GM10248 (cell line): Measurements from ENCODE around the gene SH2B3.
"Not testable (repeated sequence)": the region's sequence is repeated elsewhere in the genome, so short reads cannot be mapped to it uniquely, and the experiment has no call there.

Experiments used
- CTCF ChIA-PET: fragments of 300-600 bp; sonication (Branson Sonifier 250); formaldehyde crosslinking; extraction: SDS; loops from one replicate; lab custom pipeline; 2021; ENCODE audit warnings: antibody characterized with exemption; lab: Yijun Ruan, JAX
- POLR2A ChIA-PET: fragments of 350-650 bp; sonication (Branson Sonifier 250); formaldehyde crosslinking; extraction: SDS; loops from one replicate; lab custom pipeline; 2020; ENCODE audit warnings: antibody characterized with exemption; lab: Yijun Ruan, JAX
- DNase-seq: peaks from one replicate; pipeline ENCODE4 v3.0.0; 2012; ENCODE audit errors: extremely low spot score
- CTCF ChIP-seq: IDR thresholded peaks from 2 replicates; pipeline ENCODE4 v1.5.1; 2012; ENCODE audit warnings: mild to moderate bottlenecking, low read depth; ENCODE audit errors: extremely low read depth, missing control alignments, control extremely low read depth

Gene SH2B3

DNA sequence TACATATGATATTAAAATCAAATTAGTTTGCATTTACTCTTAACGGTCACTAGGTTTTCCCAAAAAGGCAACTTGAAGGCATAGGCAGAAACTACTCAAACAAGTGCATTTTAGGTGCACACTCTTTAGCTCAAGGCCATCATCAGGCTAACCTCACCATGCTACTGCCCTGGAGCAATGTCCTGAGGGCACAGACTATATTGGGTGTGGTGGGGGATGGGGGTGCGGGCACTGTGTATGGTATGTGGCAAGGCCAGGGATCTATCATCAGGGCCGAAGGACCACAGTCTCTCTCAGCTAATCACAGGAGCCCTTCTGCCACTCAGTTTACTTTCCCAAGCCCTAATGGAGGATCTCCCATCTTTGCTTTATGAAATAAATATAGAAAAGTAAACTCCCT lies 51.9 kb downstream of the SH2B3 start:
- TF ChIP-seq CTCF = no peak
- no peak for DNase-seq
- POLR2A ChIA-PET = no interaction called here
- CTCF ChIA-PET = interaction anchor here (2.9 to 44.4 kb wide), 2 partner anchors 12 to 53 kb away, joined by 13 to 1216 read pairs; partner anchors contain the start of gene SH2B3

GRCh38 chr12:111458546-111459172 lies 52.9 kb downstream of the SH2B3 start:
- CTCF ChIA-PET = interaction anchor here (1.0 to 44.4 kb wide), 6 partner anchors 8 to 54 kb away, joined by 3 to 1216 read pairs (median 5); partner anchors contain the start of gene SH2B3
- no peak for DNase-seq
- no peak for TF ChIP-seq CTCF
- POLR2A ChIA-PET = interaction anchor here (0.9 kb wide), 1 partner anchor 8 kb away, joined by 3 read pairs; no protein-coding TSS in a partner anchor

DNA sequence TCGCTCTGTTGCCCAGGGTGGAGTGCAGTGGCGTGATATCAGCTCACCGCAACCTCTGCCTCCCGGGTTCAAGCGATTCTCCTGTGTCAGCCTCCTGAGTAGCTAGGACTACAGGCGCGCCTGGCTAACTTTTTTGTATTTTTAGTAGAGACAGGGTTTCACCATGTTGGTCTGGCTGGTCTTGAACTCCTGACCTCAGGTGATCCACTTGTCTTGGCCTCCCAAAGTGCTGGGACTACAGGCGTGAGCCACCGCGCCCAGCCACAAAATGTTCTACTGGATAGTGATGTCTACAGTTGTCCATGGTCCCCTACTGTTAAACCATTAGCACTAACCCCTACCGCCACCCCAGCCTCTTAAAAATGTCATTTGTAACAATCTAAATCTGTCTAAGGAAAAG lies 54.4 kb downstream of the SH2B3 start:
- ChIA-PET CTCF (interaction anchor here (1.6 to 44.4 kb wide), 4 partner anchors 10 to 56 kb away, joined by 5 to 1216 read pairs (median 36); partner anchors contain the start of gene SH2B3), POLR2A (interaction anchor here (0.6 kb wide), 1 partner anchor 34 kb away, joined by 3 read pairs; no protein-coding TSS in a partner anchor)
- DNase-seq = not testable (repeated sequence)

GRCh38 chr12:111462210-111462769 lies 56.6 kb downstream of the SH2B3 start:
- CTCF ChIA-PET = interaction anchor here (6.6 to 44.4 kb wide), 2 partner anchors 12 to 58 kb away, joined by 67 to 1216 read pairs; partner anchors contain the start of gene SH2B3
- TF ChIP-seq CTCF = no peak
- POLR2A ChIA-PET = no interaction called here
- DNase-seq = no peak

DNA sequence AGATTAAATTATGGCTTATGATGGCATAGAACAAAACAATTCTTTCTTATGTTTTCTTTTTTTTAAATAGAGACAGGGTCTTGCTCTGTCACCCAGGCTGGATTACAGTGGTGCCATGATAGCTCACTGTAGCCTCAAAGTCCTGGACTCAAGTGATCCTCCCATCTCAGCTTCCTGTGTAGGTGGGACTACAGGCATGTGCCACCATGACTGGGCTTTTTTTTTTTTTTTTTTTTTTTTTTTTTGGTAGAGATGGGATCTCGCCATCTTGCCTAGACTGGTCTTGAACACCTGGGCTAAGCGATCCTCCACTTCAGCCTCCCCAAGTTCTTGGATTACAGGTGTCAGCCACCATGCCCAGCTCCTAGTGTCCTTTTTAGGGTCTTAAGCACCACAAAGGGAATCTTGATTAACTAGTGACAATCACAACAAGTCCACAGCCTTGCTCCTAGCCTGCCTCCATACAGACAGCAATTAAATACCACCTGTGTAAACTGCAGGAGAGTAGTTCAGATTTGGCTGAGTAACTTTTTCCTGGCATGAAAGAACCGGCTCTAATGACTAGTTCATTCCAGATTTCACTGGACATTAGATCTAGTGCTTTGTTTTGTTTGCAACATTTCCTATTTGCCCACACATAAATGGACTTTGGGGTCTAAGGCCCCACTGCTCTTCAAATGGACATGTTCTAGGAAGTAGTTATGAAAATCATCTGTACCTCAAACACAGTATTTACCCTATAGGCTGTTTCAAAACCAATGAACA lies 61.6 kb downstream of the SH2B3 start:
- no peak for TF ChIP-seq CTCF
- no peak for DNase-seq
- ChIA-PET POLR2A (no interaction called here), CTCF (interaction anchor here (1.4 to 1.5 kb wide), 2 partner anchors 14 to 15 kb away, joined by 4 to 6 read pairs; no protein-coding TSS in a partner anchor)

GRCh38 chr12:111467857-111468241 lies 62.1 kb downstream of the SH2B3 start:
- ChIA-PET CTCF (no interaction called here), POLR2A (no interaction called here)
- no peak for TF ChIP-seq CTCF
- DNase-seq = no peak
